Measurements from ENCODE around the gene SMIM29.

Gene SMIM29

DNA sequence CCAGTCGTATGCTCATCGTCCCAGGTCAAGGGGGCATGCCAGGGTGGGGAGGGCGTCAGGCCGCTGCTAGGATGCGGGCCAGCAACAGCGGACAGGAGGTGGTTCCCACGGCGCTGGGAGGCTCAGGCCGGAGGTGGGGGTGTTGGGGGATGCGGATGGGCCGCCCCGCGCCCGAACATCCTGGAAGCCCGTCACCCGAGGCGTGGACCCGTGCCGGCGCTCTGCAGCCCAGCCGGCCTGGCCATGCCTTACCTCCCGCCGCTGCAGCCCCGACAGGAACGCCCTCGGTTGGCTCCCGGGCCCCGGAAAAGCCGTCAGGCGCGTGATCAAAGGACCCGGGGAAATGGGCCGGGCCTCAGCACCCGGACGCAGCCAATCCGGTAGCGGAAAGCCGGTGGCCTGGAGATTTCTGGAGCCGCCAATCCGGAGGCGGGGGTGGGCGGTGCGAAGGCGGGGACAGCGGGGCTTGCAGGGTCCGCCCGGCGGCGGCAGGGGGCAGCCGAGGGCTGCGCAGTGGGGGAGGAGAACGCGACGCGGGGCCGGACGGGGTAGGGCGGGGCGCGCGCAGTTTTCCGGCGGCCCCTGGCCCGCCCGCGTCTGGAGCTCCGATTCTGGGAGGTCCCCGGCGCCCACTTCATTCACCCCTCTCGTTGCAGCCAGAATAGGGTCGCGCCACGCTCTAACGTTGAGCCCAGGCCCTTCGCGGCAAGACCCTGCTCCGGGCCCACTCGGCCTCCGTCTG is at the start of gene SMIM29:
TSS of gene SMIM29 (minus strand) at position 280 of the 742 bp plus-strand sequence. CDS start 1,215 bp downstream, outside the sequence.
- H3K4me3 ChIP-seq (ENCODE audit: control insufficient read depth, low read depth, low read length) = peak within 1 kb of the TSS; percentile 98
- TF ChIP-seq, protein P1, sequence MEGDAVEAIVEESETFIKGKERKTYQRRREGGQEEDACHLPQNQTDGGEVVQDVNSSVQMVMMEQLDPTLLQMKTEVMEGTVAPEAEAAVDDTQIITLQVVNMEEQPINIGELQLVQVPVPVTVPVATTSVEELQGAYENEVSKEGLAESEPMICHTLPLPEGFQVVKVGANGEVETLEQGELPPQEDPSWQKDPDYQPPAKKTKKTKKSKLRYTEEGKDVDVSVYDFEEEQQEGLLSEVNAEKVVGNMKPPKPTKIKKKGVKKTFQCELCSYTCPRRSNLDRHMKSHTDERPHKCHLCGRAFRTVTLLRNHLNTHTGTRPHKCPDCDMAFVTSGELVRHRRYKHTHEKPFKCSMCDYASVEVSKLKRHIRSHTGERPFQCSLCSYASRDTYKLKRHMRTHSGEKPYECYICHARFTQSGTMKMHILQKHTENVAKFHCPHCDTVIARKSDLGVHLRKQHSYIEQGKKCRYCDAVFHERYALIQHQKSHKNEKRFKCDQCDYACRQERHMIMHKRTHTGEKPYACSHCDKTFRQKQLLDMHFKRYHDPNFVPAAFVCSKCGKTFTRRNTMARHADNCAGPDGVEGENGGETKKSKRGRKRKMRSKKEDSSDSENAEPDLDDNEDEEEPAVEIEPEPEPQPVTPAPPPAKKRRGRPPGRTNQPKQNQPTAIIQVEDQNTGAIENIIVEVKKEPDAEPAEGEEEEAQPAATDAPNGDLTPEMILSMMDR (IDR thresholded peaks at IDR 0.05; ENCODE audit: control insufficient read depth, insufficient read depth, low read depth, low read length, missing control alignments) = peak; percentile 71
- DNase-seq (ENCODE audit: low read depth) = peak; percentile 59

DNA sequence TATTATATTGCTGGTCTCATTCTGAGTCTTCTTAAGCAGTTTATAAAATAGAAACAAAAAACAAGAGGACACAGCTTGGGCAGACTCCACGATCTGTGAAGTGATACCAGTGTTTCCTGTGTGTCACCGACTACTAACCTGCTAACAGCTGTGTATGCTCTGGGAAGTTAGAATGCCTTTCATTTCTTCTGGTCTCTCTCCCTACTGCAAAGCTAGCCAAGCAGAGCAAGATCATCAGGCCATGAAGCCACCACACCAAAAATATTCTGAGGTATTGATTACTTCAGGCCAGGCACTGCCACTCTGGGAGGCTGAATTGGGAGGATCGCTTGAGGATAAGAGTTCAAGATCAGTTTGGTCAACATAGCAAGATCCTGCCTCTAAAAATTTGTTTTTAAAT is 46.9 kb upstream of the SMIM29 start:
- TF ChIP-seq, protein P1 (IDR thresholded peaks at IDR 0.05; ENCODE audit: control insufficient read depth, insufficient read depth, low read depth, low read length, missing control alignments) = no peak
- H3K4me3 ChIP-seq (ENCODE audit: control insufficient read depth, low read depth, low read length) = no peak overlapping the region
- DNase-seq (ENCODE audit: low read depth) = no peak

DNA sequence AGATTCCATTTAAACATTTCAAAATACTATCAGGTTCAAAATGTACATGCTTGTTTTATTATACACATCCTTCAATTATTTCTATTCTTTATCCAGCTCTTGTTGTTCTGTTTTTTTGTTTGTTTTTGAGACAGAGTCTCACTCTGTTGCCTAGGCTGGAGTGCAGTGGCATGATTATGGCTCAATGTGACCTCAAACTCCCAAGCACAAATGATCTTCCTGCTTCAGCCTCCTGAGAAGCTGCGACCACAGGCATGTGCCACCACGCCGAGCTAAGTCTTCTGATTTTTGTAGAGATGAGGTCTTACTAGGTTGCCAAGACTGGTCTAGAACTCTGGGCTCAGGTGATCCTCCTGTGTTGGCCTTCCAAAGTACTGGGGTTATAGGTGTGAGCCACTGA is 44.1 kb upstream of the SMIM29 start:
- TF ChIP-seq, protein P1 (IDR thresholded peaks at IDR 0.05; ENCODE audit: control insufficient read depth, insufficient read depth, low read depth, low read length, missing control alignments) = no peak
- H3K4me3 ChIP-seq (ENCODE audit: control insufficient read depth, low read depth, low read length) = no peak overlapping the region
- DNase-seq (ENCODE audit: low read depth) = no peak

DNA sequence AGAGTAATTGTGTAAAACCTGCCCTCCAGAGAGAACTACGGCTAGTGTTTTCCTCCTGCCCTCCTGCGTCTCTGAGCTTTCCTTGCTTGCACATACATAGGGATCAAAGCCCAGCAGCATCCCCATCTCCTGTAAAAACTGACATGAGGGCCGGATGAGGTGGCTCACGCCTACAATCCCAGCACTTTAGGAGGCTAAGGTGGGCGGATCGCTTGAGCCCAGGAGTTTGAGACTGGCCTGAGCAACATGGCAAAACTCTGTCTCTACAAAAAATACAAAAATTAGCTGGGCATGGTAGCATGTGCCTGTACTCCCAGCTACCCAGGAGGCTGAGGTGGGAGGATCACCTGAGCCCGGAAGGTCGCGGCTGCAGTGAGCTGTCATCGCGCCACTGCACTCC is 40.3 kb upstream of the SMIM29 start:
- no peak for DNase-seq (ENCODE audit: low read depth)
- TF ChIP-seq, protein P1 (IDR thresholded peaks at IDR 0.05; ENCODE audit: control insufficient read depth, insufficient read depth, low read depth, low read length, missing control alignments) = no peak
- no peak overlapping the region for H3K4me3 ChIP-seq (ENCODE audit: control insufficient read depth, low read depth, low read length)

DNA sequence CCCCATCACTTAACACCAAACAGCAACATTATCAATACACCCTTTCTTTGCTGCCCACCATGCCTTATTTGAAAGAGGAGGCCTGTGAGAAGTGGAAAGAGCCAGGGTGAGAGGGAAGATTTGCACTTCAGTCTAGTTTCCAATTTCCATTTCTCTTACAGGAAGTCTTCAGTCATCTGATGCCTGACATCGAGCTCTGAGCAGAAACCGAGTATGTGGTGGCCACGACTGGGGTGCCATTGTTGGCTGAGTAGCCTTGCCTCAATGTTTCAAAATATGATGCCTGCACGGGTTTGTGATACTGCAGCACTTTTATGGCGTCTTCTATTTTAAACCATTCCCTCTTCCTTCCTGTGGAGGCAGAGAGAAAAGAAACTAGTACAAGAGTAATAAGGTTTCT is 39.8 kb upstream of the SMIM29 start:
- TF ChIP-seq, protein P1 (IDR thresholded peaks at IDR 0.05; ENCODE audit: control insufficient read depth, insufficient read depth, low read depth, low read length, missing control alignments) = no peak
- no peak for DNase-seq (ENCODE audit: low read depth)
- H3K4me3 ChIP-seq (ENCODE audit: control insufficient read depth, low read depth, low read length) = no peak overlapping the region

DNA sequence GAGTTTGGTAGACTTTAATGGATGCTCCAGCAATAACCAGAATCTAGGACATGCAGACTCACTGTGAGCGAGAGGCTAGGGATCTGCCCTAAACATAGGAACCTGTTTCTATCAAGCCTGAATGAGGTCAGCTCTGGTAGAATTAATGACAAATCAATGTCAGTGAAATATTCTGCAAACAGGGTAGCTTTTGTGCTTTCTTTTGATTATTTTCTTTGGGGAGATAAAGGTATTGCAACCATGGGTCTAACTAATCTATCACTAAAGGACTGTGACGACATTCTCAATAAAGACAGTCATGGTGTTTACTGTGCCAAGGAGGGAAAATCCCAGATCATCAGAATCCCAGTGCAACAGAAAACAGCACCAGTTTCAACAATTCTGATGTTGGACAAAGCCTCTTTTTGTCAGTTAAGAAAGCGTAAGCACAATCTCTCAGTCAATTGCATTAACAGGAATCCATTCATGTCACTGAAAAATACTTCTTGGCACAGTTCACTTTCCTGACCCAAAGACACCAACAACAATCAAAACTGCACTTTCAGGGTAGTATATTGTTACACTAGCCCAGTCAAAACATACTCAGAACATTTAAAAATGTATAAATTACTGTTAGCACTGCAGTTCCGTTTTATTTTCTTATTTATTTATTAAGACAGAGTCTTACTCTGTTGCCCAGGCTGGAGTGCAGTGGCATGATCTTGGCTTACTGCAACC is 36.8 kb upstream of the SMIM29 start:
- TF ChIP-seq, protein P1 (IDR thresholded peaks at IDR 0.05; ENCODE audit: control insufficient read depth, insufficient read depth, low read depth, low read length, missing control alignments) = no peak
- DNase-seq (ENCODE audit: low read depth) = no peak
- no peak overlapping the region for H3K4me3 ChIP-seq (ENCODE audit: control insufficient read depth, low read depth, low read length)
